A375 (cell line): ENCODE data around the gene TCF3. TPM values are rescaled to one million over a fixed set of nuclear protein-coding genes. Genes with fewer than 3 reads are reported as not detected.

Experiments
- small RNA-seq: library from RNA; depleted of rRNA; stranded (forward); fragments of <200 nt; gene quantifications from one replicate; pipeline ENCODE3, GENCODE V24; 2014
- total RNA-seq: library from RNA; depleted of rRNA; stranded (reverse); fragments of >200 nt; shearing (Covaris generic); gene quantifications from 2 replicates; pipeline ENCODE4 v1.2.3, GENCODE V29; 2014; rRNA removed

TCF3 gene
- total RNA-seq, result 52.3 and 56.0 TPM in 2 replicates

GRCh38 chr19:1652471-1653299, at the start of gene TCF3:
Gene TCF3 (minus strand): TSS chr19:1652615. CDS start chr19:1650248, 2,367 bp downstream.

DNA sequence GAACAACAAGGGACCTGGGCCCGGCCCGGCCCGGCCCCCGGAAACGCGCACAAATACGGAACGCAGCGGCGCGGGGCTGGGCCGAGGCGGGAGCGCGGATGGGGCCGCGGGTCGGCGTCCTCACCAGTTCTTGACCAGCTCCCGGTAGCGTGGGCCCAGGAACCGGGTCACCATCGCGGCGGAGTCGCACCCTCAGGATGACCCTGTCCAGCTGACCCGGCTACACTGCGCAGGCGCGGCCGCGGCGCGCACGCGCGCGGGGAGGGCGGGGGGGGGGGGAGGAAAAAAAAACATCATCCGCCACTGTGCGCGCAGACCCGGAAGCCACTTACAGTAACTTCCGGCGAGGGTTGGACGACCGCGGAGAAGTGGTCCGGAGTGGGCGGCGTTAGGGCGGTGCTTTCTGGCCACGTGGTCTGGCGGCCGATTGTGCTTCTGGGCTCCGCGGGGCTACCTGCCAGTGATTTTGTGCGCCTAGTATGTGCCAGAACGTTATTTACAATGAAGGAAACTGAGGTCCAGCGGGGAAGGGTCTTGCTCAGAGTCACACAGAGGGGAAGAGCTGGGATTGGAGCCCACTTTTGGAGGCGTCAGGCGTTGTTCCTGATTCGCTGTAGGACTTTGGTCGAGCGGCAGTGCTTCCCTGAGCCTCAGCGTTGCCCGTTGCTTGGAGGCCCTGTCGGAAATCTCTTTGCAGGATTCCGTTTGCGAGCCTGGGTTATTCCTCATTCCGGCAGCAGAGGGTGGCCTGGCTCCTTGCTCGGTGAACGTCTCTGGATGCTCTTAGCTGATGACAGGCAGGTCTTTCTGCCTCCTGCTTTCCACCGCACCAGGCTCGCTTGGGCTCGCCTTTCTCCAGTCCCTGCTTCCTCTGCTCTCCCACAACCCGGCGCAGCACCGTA, 46.9 kb downstream of the TCF3 start, which contains the start of gene UQCR11:
Gene UQCR11 (minus strand): TSS at position 227 of the 902 bp plus-strand sequence. CDS start 53 bp downstream, at position 174.

GRCh38 chr19:1592755-1593500, 59.5 kb downstream of the TCF3 start, which contains the start of gene MBD3:
Gene MBD3 (minus strand): TSS chr19:1592865. CDS start chr19:1592631, 234 bp downstream.

GRCh38 chr19:1568320-1569019, 83.9 kb downstream of the TCF3 start, which contains the start of gene MEX3D:
Gene MEX3D (minus strand): TSS chr19:1568325. CDS start chr19:1568058, 267 bp downstream.

Small RNA genes within 50 kb of the gene (small RNA-seq; reads per million reads assigned to genes)
- gene AC005943.2 (not detected), gene RN7SL477P (not detected), gene RNU6-1223P (not detected)

Other genes starting within 250 kb of the TCF3 start
- gene DAZAP1, start 245.0 kb downstream of the TCF3 start, total RNA-seq, result 154 and 161 TPM in 2 replicates
- 1,695 and 1,967 TPM in 2 replicates for gene RPS15, start 214.2 kb downstream of the TCF3 start, total RNA-seq
- 0.45 and 1.1 TPM in 2 replicates for gene APC2, start 202.5 kb downstream of the TCF3 start, total RNA-seq
- gene C19orf25, start 173.4 kb downstream of the TCF3 start, total RNA-seq, result 31.7 and 31.9 TPM in 2 replicates
- 0.98 and 1.6 TPM in 2 replicates for gene PCSK4, start 162.3 kb downstream of the TCF3 start, total RNA-seq
- 3.8 and 4.6 TPM in 2 replicates for gene REEP6, start 161.4 kb downstream of the TCF3 start, total RNA-seq
- 2.3 and 3.8 TPM in 2 replicates for gene ADAMTSL5, start 139.6 kb downstream of the TCF3 start, total RNA-seq
- gene PLK5, start 128.5 kb downstream of the TCF3 start, total RNA-seq, result not detected in 2 replicates
- gene MEX3D, start 84.3 kb downstream of the TCF3 start, total RNA-seq, result 19.7 and 20.0 TPM in 2 replicates
- gene MBD3, start 59.8 kb downstream of the TCF3 start, total RNA-seq, result 122 and 131 TPM in 2 replicates
- 119 and 125 TPM in 2 replicates for gene UQCR11, start 47.2 kb downstream of the TCF3 start, total RNA-seq
- not detected in 2 replicates for gene ONECUT3, start 100.9 kb upstream of the TCF3 start, total RNA-seq
- gene ATP8B3, start 159.7 kb upstream of the TCF3 start, total RNA-seq, result 1.5 and 1.7 TPM in 2 replicates
- gene REXO1, start 195.9 kb upstream of the TCF3 start, total RNA-seq, result 17.4 and 20.0 TPM in 2 replicates
- gene KLF16, start 211.0 kb upstream of the TCF3 start, total RNA-seq, result 8.6 and 9.3 TPM in 2 replicates
- gene ABHD17A, start 232.9 kb upstream of the TCF3 start, total RNA-seq, result 72.0 and 73.1 TPM in 2 replicates